ENCODE results near the gene ZDHHC17.

ZDHHC17 gene

GRCh38 chr12:76880519-76881023 lies 116.7 kb downstream of the ZDHHC17 start:
- CTCF ChIA-PET = no interaction called here
- TF ChIP-seq CTCF (IDR thresholded peaks at IDR 0.05; ENCODE audit: control extremely low read depth, extremely low read depth, low read depth, missing control alignments) = no peak
- POLR2A ChIA-PET = no interaction called here
- no peak for DNase-seq (ENCODE audit: extremely low spot score)

DNA sequence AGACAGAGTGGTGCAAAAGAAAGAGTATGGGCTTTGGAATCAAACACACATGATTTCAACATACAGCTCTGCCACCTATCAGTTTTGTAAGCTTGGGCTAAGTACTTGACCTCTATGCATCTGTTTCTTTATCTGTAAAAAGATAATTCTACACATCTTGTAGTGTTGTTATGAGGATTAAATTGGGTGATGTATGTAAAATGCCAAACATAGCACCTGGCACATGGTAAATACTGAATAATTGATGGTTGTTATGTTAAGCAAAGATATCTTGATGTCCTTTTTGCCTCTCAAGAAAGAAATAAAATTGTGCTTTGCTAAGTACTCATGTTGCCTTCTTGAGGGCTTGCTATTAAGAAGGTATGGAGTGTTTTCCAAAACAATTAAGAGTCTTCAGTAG lies 117.2 kb downstream of the ZDHHC17 start:
- ChIA-PET CTCF (no interaction called here), POLR2A (no interaction called here)
- DNase-seq (ENCODE audit: extremely low spot score) = no peak
- no peak for TF ChIP-seq CTCF (IDR thresholded peaks at IDR 0.05; ENCODE audit: control extremely low read depth, extremely low read depth, low read depth, missing control alignments)

DNA sequence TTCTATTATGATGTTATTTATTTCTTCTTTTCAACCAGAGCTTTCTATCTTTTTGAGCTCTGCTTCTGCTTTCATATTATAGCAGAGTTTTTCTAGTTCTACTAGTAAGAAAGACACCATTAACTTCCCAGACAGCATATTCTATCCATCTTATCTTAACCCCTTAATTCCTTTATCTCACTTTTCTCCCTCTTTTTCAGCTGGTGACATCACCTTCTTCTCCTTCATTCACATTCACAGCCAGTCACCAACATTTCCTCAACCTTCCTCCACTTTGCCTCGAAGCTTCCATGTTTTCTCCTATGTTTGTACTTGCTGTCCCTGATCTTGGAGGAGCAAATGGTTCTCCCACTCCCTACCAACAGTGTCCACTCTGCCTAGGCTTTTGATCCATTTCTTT lies 118.5 kb downstream of the ZDHHC17 start:
- ChIA-PET POLR2A (no interaction called here), CTCF (no interaction called here)
- no peak for TF ChIP-seq CTCF (IDR thresholded peaks at IDR 0.05; ENCODE audit: control extremely low read depth, extremely low read depth, low read depth, missing control alignments)
- DNase-seq (ENCODE audit: extremely low spot score) = no peak

DNA sequence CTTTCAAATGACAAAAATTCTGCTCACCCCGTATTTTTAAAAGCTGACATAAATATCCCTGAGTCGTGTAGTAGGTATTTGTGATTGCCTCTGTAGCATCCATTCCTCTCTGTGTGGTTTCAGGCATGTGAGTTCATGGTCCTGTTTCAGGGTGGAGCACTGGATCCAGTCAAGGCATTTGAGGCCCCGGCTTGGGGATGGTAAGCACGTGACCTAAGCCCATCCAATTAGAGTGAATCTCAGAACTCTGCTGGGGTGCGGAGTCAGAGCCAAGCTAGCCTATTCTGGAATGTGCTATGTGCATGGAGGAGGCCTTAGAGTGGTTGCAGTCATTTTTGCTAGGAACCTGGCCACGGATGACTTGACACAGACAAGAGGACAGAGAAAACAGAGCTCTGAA lies 119.2 kb downstream of the ZDHHC17 start:
- no peak for TF ChIP-seq CTCF (IDR thresholded peaks at IDR 0.05; ENCODE audit: control extremely low read depth, extremely low read depth, low read depth, missing control alignments)
- ChIA-PET POLR2A (no interaction called here), CTCF (no interaction called here)
- DNase-seq (ENCODE audit: extremely low spot score) = no peak

DNA sequence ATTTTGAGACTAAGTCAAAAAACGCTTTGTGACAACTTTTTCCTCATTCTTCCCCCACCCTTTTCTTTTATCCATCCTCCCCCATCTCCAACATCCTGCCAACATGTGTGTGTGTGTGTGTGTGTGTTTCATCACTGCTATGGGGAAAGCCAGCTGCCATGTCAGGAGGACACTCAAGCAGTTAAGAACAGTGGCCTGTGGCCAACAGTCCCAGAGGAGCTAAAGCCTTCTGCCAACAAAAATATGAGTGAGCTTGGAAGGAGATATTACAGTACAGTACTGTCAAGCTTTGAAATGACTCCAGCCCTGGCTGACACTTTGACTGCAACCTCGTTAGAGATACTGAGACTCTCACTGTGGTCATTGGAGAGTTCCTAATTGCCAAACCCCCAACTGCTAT lies 119.9 kb downstream of the ZDHHC17 start:
- CTCF ChIA-PET = no interaction called here
- no peak for DNase-seq (ENCODE audit: extremely low spot score)
- POLR2A ChIA-PET = no interaction called here
- TF ChIP-seq CTCF (IDR thresholded peaks at IDR 0.05; ENCODE audit: control extremely low read depth, extremely low read depth, low read depth, missing control alignments) = no peak

DNA sequence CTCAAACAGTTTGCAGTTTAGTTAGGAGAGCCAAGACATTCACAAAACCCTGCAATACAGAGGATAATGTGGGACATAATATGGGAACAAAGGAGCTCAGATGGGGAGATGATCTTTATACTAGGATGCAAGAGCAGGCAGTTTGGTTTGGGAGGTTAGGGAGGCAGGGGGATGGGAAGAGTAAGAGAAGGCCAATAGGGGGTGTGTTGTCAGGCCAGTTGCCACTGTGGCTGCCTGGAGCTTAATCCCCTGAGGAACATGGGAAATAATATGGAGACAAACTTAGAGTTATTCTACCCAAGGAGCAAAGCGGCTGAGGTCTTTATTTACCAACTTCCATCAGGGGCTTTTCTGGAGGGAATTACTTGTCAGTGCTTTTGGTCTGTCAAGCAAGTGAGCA lies 124.9 kb downstream of the ZDHHC17 start:
- DNase-seq (ENCODE audit: extremely low spot score) = no peak
- ChIA-PET CTCF (no interaction called here), POLR2A (no interaction called here)

More for the DNA sequence above, 124.9 kb downstream of the ZDHHC17 start:
- TF ChIP-seq CTCF (IDR thresholded peaks at IDR 0.05; ENCODE audit: control extremely low read depth, extremely low read depth, low read depth, missing control alignments) = no peak

Measured in GM10248 (cell line).